ENCODE results near the gene FAM241A.

DNA sequence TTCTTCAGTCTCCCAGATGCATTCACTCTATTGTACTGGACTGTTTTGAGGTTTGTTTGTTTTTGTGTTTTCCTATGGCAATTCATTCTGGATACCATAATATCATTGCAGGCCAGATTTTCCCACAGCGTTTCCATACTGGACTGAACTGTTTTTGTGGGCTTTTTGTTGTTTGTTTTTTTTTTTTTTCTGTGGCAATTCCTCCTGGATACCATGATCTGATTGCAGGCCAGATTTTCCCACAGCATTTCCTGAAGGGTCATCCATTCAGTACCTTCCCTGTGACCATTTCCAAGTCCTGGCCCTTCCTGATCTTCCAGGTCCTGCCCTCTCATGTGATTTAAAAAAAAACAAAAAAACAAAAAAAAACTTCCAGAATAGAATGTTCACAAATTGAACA lies 33.9 kb upstream of the FAM241A start:
- no peak for TF ChIP-seq YY1 (IDR thresholded peaks at IDR 0.05; ENCODE audit: low read depth)
- TF ChIP-seq CEBPB (IDR thresholded peaks at IDR 0.05), result no peak
- TF ChIP-seq EP300 (IDR thresholded peaks at IDR 0.05; ENCODE audit: borderline replicate concordance), result no peak
- TF ChIP-seq, protein P1, sequence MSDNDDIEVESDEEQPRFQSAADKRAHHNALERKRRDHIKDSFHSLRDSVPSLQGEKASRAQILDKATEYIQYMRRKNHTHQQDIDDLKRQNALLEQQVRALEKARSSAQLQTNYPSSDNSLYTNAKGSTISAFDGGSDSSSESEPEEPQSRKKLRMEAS (IDR thresholded peaks at IDR 0.05), result no peak
- no peak for TF ChIP-seq TAF1 (IDR thresholded peaks at IDR 0.05; ENCODE audit: low read depth)
- TF ChIP-seq, protein P2, sequence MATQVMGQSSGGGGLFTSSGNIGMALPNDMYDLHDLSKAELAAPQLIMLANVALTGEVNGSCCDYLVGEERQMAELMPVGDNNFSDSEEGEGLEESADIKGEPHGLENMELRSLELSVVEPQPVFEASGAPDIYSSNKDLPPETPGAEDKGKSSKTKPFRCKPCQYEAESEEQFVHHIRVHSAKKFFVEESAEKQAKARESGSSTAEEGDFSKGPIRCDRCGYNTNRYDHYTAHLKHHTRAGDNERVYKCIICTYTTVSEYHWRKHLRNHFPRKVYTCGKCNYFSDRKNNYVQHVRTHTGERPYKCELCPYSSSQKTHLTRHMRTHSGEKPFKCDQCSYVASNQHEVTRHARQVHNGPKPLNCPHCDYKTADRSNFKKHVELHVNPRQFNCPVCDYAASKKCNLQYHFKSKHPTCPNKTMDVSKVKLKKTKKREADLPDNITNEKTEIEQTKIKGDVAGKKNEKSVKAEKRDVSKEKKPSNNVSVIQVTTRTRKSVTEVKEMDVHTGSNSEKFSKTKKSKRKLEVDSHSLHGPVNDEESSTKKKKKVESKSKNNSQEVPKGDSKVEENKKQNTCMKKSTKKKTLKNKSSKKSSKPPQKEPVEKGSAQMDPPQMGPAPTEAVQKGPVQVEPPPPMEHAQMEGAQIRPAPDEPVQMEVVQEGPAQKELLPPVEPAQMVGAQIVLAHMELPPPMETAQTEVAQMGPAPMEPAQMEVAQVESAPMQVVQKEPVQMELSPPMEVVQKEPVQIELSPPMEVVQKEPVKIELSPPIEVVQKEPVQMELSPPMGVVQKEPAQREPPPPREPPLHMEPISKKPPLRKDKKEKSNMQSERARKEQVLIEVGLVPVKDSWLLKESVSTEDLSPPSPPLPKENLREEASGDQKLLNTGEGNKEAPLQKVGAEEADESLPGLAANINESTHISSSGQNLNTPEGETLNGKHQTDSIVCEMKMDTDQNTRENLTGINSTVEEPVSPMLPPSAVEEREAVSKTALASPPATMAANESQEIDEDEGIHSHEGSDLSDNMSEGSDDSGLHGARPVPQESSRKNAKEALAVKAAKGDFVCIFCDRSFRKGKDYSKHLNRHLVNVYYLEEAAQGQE (IDR thresholded peaks at IDR 0.05; ENCODE audit: low read depth), result no peak
- no peak for TF ChIP-seq NFIC (IDR thresholded peaks at IDR 0.05)
- no peak for TF ChIP-seq FOXM1 (IDR thresholded peaks at IDR 0.05; ENCODE audit: borderline replicate concordance, low read depth)
- TF ChIP-seq RAD21 (IDR thresholded peaks at IDR 0.05; ENCODE audit: low read depth), result no peak
- TF ChIP-seq CREB1 (IDR thresholded peaks at IDR 0.05; ENCODE audit: low read depth), result no peak

Measured in Ishikawa (cell line).